Calu3 (cell line): ENCODE data around the gene RNF128. TPM values are rescaled to one million over a fixed set of nuclear protein-coding genes. Genes with fewer than 3 reads are reported as not detected.

Source experiments
- BruUV-seq: library from RNA; stranded (reverse); fragments of 400-500 nt; replicated peaks from 2 replicates; lab custom pipeline; 2021; lab: Mats Ljungman, UMichigan
- CTCF ChIA-PET: fragments of 300-600 bp; sonication (Branson Sonifier 250); formaldehyde crosslinking; loops from one replicate; lab custom pipeline; 2022; ENCODE audit warnings: antibody characterized with exemption; lab: Charles Lee
- DNase-seq: peaks from one replicate; pipeline ENCODE4 v3.0.0; 2022
- H3K27ac Mint-ChIP-seq: one replicate; pipeline ENCODE4 v1.8.0; 2022; ENCODE audit warnings: mixed read lengths; ENCODE audit not compliant: unreplicated experiment
- H3K27me3 Mint-ChIP-seq: one replicate; pipeline ENCODE4 v1.8.0; 2022; ENCODE audit warnings: mixed read lengths; ENCODE audit not compliant: unreplicated experiment
- H3K36me3 Mint-ChIP-seq: one replicate; pipeline ENCODE4 v1.8.0; 2022; ENCODE audit warnings: mild to moderate bottlenecking, moderate library complexity, mixed read lengths; ENCODE audit not compliant: insufficient read depth, unreplicated experiment
- H3K4me1 Mint-ChIP-seq: one replicate; pipeline ENCODE4 v1.8.0; 2022; ENCODE audit warnings: mild to moderate bottlenecking, low read depth, mixed read lengths; ENCODE audit not compliant: unreplicated experiment
- H3K4me3 Mint-ChIP-seq: one replicate; pipeline ENCODE4 v1.8.0; 2022; ENCODE audit warnings: mild to moderate bottlenecking, low read depth, moderate library complexity, mixed read lengths; ENCODE audit not compliant: unreplicated experiment
- H3K9me3 Mint-ChIP-seq: one replicate; pipeline ENCODE4 v1.8.0; 2022; ENCODE audit warnings: low read depth, mixed read lengths; ENCODE audit not compliant: unreplicated experiment
- CTCF ChIP-seq: fragments of 200-600 bp; IDR thresholded peaks from one replicate; pipeline ENCODE4 v1.8.0; 2022; ENCODE audit warnings: antibody characterized with exemption; ENCODE audit not compliant: unreplicated experiment
- intact Hi-C: fragments of 100-400 bp; cut with micrococcal nuclease; formaldehyde crosslinking; loops from one replicate; pipeline ENCODE4 v1.10.0; 2022; ENCODE audit not compliant: unreplicated experiment
- total RNA-seq: library from RNA; stranded (reverse); gene quantifications from 2 replicates; pipeline ENCODE4 v1.2.3, GENCODE V29; 2022

The RNF128 gene
- total RNA-seq, 1 experiment from 2014 or later: 40.1 TPM

DNA sequence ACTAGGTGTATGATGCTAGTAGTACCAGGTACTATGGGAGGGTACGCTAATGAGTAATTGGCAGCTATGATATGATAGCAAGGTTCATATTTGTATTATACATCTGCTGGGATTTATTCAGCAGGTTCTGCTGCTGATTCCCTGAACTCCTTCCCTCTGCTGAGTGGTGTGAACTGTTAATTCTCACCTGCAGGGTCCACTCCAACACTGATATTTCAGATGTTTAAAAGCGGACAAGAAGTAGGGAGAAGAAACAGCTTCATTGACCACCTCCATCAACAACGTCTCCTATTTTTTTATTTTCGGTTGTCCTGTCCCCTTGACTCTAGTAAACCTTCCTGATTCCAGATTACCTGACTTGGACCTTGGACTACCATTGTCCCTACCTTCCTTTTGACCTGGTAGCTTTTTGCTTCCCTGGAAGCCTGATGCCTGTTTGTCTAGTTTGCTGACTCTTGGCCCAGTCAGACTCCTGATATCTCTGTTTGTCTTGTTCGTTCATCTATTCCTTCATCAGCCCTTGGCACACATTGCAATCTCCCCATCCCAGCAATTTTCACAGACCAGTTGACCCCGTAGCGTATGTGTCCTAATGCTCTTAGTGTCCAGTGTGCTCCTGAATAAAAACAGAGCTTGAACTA, 34.0 kb upstream of the RNF128 start:
- no peaks in the 10 kb centered on the region for H3K9me3 Mint-ChIP-seq
- CTCF ChIA-PET: interaction anchor here (0.5 to 1.9 kb wide), 5 partner anchors 12 to 588 kb away, joined by 3 to 9 read pairs (median 4); partner anchors contain the start of gene RNF128
- no peak for TF ChIP-seq CTCF
- intact Hi-C loops: loop anchor here (2.0 to 5.0 kb wide), 4 partner anchors 42 to 210 kb away; no protein-coding TSS in a partner anchor
- no peaks in the 10 kb centered on the region for H3K27me3 Mint-ChIP-seq
- H3K27ac Mint-ChIP-seq: peak overlapping the region; percentile 78
- H3K36me3 Mint-ChIP-seq: peaks cover 15% of the 10 kb centered on the region
- peak; percentile 14 for DNase-seq
- peak overlapping the region; percentile 66 for H3K4me3 Mint-ChIP-seq
- BruUV-seq: no TSS peak
- peaks cover 28% of the 10 kb centered on the region for H3K4me1 Mint-ChIP-seq

- BruUV-seq: no TSS peak
- H3K4me1 Mint-ChIP-seq: peaks cover 41% of the 10 kb centered on the region
These were observed 30.0 kb upstream of the RNF128 start for GRCh38 chrX:106696502-106696901.

DNA sequence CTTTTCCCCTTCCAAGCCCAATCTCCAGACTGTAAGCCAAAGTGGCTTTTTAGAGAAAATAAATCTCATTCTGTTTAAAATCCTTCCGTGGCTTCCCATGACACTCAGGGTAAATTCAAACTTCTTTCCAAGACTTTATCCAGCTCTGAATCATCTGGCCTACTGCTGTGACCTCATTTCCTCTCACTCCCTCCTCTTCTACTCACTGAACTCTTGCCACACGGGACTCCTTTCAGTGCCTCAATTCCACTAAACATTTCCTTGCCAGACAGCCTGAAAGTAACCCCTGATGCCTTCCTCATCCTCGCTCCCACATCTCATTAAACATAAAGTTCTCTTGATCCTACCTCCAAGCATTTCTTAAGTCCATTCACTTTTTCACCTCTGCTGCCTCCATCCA, 27.8 kb upstream of the RNF128 start:
- Mint-ChIP-seq H3K9me3 (no peaks in the 10 kb centered on the region), H3K36me3 (peaks cover 7% of the 10 kb centered on the region), H3K4me1 (peaks cover 26% of the 10 kb centered on the region), H3K27me3 (no peaks in the 10 kb centered on the region), H3K27ac (no peak overlapping the region), H3K4me3 (no peak overlapping the region)
- BruUV-seq: no TSS peak
- CTCF ChIA-PET: no interaction called here
- TF ChIP-seq CTCF: no peak
- no peak for DNase-seq
- intact Hi-C loops: no loop called here

More at GRCh38 chrX:106696502-106696901, 30.0 kb upstream of the RNF128 start:
- no peak for TF ChIP-seq CTCF
- no peaks in the 10 kb centered on the region for H3K27me3 Mint-ChIP-seq
- CTCF ChIA-PET: no interaction called here
- no peaks in the 10 kb centered on the region for H3K9me3 Mint-ChIP-seq
- no peak for DNase-seq
- peak overlapping the region; percentile 36 for H3K27ac Mint-ChIP-seq
- H3K4me3 Mint-ChIP-seq: peak overlapping the region; percentile 49
- peaks cover 15% of the 10 kb centered on the region for H3K36me3 Mint-ChIP-seq
- intact Hi-C loops: no loop called here

DNA sequence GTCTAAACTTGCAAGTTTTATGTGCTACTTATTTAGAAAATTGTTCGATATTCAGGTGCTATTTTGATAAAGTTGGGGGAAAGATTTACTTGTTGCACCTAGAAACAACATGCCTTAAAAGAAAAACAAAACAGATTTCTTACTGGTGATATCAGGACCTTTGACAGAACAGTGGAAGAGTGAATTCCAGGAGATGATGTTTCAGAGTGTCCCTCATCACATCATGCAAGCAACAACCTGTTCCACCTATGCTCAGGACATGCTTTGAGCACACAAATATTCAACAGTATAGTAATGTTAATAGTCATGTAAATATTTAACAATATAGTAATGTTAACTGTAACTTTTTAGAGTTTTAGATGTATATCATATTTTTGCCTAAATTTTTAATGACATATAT, 23.9 kb upstream of the RNF128 start:
- Mint-ChIP-seq H3K27me3 (no peaks in the 10 kb centered on the region), H3K4me3 (no peak overlapping the region), H3K27ac (no peak overlapping the region)

More for the DNA sequence above, 23.9 kb upstream of the RNF128 start:
- intact Hi-C loops: no loop called here
- no peak for DNase-seq
- no peak for TF ChIP-seq CTCF
- BruUV-seq: no TSS peak
- H3K36me3 Mint-ChIP-seq: no peaks in the 10 kb centered on the region
- H3K4me1 Mint-ChIP-seq: peaks cover 21% of the 10 kb centered on the region
- no peaks in the 10 kb centered on the region for H3K9me3 Mint-ChIP-seq
- CTCF ChIA-PET: no interaction called here
